GM21447 (cell line): ENCODE results near the gene MACROD2.

Experiments
- ATAC-seq: cut with Tn5 transposase; IDR thresholded peaks from one replicate; pipeline ENCODE4 v1.9.1; 2021; ENCODE audit not compliant: unreplicated experiment

The MACROD2 gene

GRCh38 chr20:14386726-14387125, 391.4 kb downstream of the MACROD2 start:
- ATAC-seq: no peak

DNA sequence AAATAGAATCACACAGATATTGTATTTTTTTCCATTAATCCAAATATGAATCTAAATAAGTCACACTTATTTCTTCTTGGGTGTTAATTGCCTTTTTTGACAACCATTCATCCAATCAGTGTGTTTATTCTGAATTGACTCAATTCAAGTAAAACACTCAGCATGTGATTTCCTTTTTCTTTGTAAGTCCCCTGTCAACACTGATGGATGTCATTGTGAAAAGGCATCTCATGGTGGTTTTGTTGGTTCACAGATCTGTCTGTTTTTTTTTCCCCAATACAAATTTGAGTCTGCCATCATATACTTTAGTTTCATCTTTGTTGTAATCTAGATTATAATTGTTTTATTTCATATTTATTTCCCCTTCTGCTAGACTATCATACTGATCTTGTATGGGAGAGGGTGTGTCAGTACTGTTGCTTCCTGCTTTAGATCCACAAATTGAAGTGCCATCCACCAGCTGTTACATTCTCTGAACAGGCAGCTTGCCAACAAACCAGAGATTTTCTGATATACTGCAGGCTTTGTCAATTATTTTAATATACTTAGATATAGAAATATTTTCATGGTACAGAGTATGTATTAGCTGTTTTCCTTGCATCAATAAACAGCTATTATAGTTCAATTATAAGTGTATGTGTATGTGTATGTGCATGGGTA, 406.3 kb downstream of the MACROD2 start:
- ATAC-seq: no peak

- no peak for ATAC-seq
Observed at GRCh38 chr20:14404515-14404914, 409.2 kb downstream of the MACROD2 start.

GRCh38 chr20:14406495-14406894, 411.2 kb downstream of the MACROD2 start:
- ATAC-seq: peak; percentile 82

DNA sequence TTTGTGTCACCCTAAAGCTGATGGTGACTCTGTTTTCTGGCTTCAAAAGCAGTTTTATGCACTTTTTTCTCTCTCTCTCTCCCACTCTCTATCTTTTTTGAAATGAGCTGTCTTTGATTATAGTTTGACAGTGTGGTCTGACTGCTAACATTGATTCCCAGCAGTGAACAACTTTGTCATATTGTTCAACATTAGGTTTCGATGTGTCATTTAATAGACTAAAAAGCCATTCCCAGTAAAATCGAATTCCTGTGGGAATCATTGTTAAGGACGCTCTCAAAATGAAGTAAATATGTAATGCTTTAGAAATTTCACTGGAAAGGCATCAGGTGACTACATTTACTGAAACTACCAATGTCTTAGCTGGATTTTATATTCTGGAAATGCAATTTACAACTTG, 412.0 kb downstream of the MACROD2 start:
- no peak for ATAC-seq

GRCh38 chr20:14410869-14411555, 415.7 kb downstream of the MACROD2 start:
- no peak for ATAC-seq

GRCh38 chr20:14412065-14412681, 416.9 kb downstream of the MACROD2 start:
- ATAC-seq: no peak

DNA sequence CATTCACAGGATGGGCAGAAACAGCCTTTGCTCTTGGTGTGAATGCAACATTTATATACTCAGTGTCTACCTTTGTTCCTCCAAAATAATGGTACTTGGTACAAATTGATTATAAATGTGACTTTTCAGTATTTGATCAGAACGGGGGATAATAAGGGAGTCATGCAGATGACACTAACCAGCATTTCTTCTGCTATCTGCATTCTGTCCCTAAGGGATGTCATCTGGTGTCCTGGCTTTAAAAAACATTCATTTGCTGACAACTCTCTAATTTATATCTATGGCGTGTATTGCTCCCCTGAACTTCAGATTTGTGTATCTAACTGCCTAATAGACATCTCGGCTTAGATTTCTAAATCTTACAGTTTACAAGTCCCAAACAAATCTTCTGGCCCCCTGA, 418.5 kb downstream of the MACROD2 start:
- no peak for ATAC-seq

GRCh38 chr20:14414560-14414959, 419.2 kb downstream of the MACROD2 start:
- no peak for ATAC-seq

GRCh38 chr20:14415467-14415866, 420.2 kb downstream of the MACROD2 start:
- ATAC-seq: no peak

DNA sequence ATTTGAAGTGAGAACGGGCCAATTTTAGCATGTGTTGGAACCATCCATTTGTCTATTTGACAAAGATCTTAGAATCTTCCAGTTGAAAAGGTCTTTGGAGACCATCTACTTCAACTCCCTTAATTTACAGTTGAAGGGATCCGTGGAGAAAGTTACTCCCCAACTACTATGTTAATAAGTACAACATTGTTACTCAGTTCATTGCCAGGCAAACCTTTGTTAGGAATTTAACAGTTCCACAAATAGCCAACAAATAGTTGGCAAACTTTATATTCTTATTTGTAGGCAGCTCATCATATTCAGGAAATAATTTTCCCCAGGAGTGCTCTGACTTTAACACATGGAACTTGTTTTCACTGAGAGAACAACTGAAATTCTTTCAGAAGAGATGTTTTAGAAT, 423.1 kb downstream of the MACROD2 start:
- ATAC-seq: no peak

DNA sequence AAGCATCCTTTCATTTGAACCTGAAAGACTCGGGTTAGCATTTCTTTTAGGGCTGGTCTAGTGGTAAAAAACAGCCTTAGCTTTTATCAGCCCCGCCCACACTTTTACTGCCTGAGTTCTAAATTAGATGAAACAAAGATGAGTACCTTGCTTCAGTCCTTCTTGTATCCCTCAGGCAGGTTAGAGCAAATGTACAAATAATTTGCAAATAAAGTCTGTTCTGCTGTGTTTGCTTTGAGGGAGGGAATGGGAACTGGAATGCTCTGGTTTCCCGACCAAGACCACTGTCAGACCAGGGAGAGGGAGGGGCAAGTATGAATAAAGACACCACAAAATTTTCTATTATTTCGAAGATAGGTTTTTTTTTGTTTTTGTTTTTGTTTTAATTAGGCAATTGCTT, 427.6 kb downstream of the MACROD2 start:
- ATAC-seq: no peak

- no peak for ATAC-seq
Observed at GRCh38 chr20:14431568-14431967, 436.3 kb downstream of the MACROD2 start.

- no peak for ATAC-seq
Observed at GRCh38 chr20:14432085-14432484, 436.8 kb downstream of the MACROD2 start.

- no peak for ATAC-seq
Observed at GRCh38 chr20:14432597-14432996, 437.3 kb downstream of the MACROD2 start.

DNA sequence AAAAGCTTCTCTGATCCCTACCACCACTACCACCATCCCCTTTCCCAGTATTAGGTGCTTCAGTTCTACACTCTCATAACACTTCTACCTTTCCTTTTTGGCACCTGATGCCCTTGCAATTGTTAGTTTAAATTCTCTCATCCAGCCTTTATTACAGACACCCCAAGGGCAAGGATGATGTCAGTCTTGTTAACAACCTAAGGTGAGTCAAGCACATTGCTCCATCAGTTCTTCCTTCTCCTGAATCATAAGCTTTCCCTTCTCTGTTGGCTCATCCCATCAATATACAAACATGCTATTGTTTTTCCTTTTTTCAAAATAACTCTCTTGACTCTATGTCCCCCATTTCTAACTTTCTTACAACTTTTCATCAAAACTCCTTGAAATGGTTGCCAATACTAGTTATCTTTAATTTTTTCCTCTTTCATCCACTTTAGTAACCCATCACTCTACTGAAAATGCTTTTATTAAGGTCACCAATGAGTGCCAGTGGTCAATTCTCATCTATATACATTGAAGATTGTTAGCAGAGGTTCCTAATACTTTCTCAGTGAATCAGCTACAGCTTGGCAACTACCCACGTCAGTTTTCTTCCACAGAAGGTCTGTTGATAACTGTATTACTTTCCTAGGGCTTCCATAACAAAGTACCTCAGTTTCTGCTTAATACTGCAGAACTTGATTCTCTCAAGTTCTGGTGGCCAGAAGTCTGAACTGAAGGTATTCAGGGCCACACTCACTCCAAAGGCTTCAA, 439.2 kb downstream of the MACROD2 start:
- ATAC-seq: no peak

DNA sequence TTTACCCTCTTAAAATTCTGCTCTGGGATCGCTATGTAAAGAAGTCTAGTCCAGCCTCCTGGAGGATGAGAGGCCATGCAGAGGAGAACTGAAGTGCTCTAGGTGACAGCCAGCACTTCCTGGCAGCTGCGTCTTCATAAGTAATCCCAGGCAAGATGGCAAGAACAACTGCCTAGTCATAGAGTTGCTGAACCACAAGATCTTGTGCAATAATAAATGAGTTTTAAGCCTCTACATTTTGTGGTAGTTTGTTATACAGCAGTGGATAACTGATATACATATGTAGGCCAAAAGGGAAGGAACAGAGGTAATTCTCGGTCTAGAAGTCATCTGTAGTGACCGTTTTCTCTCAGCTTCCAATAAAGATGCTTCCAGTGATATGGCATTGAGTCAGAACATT, 445.9 kb downstream of the MACROD2 start:
- no peak for ATAC-seq

DNA sequence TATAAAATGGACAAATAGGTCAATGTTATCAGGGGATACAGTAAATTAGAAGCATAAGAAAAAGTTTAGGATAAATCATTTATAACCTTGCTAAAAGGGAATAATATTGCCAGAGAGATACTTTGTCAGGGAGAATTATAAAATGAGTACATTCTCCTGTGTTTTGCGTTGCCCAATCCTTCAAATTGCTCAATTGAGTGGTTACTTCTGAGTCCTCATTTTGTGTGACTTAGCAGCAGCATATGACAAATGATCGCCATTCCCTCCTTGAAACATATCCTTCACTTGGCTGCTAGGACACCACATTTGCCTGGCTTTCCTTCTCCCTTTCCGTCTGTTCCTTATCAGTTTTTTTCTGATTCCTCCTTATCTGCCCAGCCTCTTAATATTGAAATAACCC, 448.8 kb downstream of the MACROD2 start:
- no peak for ATAC-seq

DNA sequence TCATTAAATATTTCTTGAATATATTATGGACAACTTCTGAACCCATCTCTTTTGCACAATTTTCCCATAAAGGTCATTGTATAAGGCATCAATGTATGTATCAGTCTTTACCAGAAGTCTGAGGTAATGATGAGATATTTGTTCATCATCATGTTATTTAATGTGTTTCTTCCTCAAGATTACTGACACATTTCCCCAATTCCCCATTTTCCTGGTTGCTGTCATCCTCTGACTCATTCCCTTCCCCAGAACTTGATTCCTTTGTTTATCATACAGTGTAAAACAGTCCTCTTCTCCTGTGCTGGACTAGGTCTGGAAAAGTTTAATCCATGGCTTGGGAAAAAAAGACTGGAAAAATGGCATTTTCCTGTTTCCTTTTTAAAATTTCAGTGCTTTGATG, 450.0 kb downstream of the MACROD2 start:
- no peak for ATAC-seq

- no peak for ATAC-seq
Observed at GRCh38 chr20:14445902-14446301, 450.6 kb downstream of the MACROD2 start.

DNA sequence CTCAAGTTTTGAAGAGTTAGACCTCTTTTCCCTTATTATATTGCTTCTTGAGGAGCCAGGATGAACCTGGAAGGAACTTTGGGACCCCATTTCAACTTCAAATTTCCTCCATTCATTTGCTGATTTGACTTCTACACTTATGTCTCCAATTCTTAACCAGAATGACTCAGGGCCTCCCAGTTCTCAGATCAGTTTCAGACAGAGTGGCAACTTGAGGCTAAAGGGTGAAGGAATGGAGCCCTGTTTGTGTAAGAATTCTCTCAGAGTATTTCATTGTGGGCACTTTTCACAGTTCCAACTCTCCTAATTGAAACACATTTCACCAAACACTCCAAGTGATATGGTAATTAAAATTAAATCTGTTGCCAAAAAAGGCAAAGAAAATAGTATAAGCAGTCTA, 451.1 kb downstream of the MACROD2 start:
- no peak for ATAC-seq

- ATAC-seq: no peak
Observed at GRCh38 chr20:14449323-14449722, 454.0 kb downstream of the MACROD2 start.
